Measurements from ENCODE around the gene PNLDC1.

Gene PNLDC1

DNA sequence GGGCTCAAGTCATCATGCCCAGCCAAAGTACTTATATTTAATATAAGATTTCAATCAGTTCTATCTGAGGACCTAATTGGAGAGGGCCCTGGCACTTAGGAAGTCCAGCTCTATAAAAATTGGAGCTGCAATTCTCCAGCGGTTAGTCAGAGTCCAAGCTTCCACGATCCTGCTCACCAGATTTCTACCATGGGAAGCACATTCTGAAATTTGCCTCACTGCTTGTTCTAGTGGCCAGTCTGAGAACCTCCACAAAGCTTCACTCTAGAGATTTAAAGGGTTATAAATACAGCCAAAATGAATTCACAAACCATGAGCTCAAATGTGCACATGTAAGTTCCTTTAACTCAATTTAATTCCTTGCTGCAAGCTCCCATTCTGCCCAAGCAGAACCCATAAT, 33.5 kb downstream of the PNLDC1 start:
- TF ChIP-seq CTCF (IDR thresholded peaks at IDR 0.05; ENCODE audit: low read length) (no peak), EZH2phosphoT487 (IDR thresholded peaks at IDR 0.05; ENCODE audit: low read length) (no peak), EZH2 (optimal IDR thresholded peaks at IDR 0.05; ENCODE audit: low read depth, low read length) (no peak)
- H2AFZ ChIP-seq (ENCODE audit: low read length): no peak overlapping the region
- no peak for DNase-seq
- H3F3A ChIP-seq (ENCODE audit: insufficient read depth, low read length): no peaks in the 10 kb centered on the region
- H4K20me1 ChIP-seq (ENCODE audit: insufficient read depth, low read length): no peaks in the 10 kb centered on the region
- H3K79me2 ChIP-seq (ENCODE audit: low read length): no peaks in the 10 kb centered on the region
- H3K36me3 ChIP-seq (replicated peaks; ENCODE audit: insufficient read depth, low read length): no peaks in the 10 kb centered on the region
- H3K9ac ChIP-seq (ENCODE audit: low read length): no peak overlapping the region
- H3K27me3 ChIP-seq (replicated peaks; ENCODE audit: insufficient read depth, low read length): no peaks in the 10 kb centered on the region
- H3K4me2 ChIP-seq (ENCODE audit: low read depth, low read length): no peak overlapping the region
- H3K4me3 ChIP-seq (ENCODE audit: low read length): no peak overlapping the region
- peaks cover 4% of the 10 kb centered on the region; the same call in 1 of the 2 replicates for H3K4me1 ChIP-seq (ENCODE audit: low read length)
- H3K9me2 ChIP-seq (replicated peaks; ENCODE audit: insufficient read depth, low read length): no peaks in the 10 kb centered on the region
- H3K27ac ChIP-seq (ENCODE audit: low read length): no peak overlapping the region
- H3K9me3 ChIP-seq (replicated peaks; ENCODE audit: insufficient read depth, low read length): no peaks in the 10 kb centered on the region

- Histone ChIP-seq H2AFZ (ENCODE audit: low read length) (no peak overlapping the region), H3K4me2 (ENCODE audit: low read depth, low read length) (no peak overlapping the region), H3F3A (ENCODE audit: insufficient read depth, low read length) (no peaks in the 10 kb centered on the region), H3K79me2 (ENCODE audit: low read length) (no peaks in the 10 kb centered on the region), H3K9ac (ENCODE audit: low read length) (no peak overlapping the region), H3K9me2 (replicated peaks; ENCODE audit: insufficient read depth, low read length) (no peaks in the 10 kb centered on the region), H3K4me1 (ENCODE audit: low read length) (peaks cover 4% of the 10 kb centered on the region; the same call in 1 of the 2 replicates), H3K27me3 (replicated peaks; ENCODE audit: insufficient read depth, low read length) (no peaks in the 10 kb centered on the region), H3K9me3 (replicated peaks; ENCODE audit: insufficient read depth, low read length) (no peaks in the 10 kb centered on the region), H4K20me1 (ENCODE audit: insufficient read depth, low read length) (no peaks in the 10 kb centered on the region), H3K27ac (ENCODE audit: low read length) (no peak overlapping the region), H3K4me3 (ENCODE audit: low read length) (no peak overlapping the region), H3K36me3 (replicated peaks; ENCODE audit: insufficient read depth, low read length) (no peaks in the 10 kb centered on the region)
- DNase-seq: no peak
- TF ChIP-seq CTCF (IDR thresholded peaks at IDR 0.05; ENCODE audit: low read length) (no peak), EZH2phosphoT487 (IDR thresholded peaks at IDR 0.05; ENCODE audit: low read length) (no peak), EZH2 (optimal IDR thresholded peaks at IDR 0.05; ENCODE audit: low read depth, low read length) (no peak)
Measured at GRCh38 chr6:159833997-159834603, 34.0 kb downstream of the PNLDC1 start.

DNA sequence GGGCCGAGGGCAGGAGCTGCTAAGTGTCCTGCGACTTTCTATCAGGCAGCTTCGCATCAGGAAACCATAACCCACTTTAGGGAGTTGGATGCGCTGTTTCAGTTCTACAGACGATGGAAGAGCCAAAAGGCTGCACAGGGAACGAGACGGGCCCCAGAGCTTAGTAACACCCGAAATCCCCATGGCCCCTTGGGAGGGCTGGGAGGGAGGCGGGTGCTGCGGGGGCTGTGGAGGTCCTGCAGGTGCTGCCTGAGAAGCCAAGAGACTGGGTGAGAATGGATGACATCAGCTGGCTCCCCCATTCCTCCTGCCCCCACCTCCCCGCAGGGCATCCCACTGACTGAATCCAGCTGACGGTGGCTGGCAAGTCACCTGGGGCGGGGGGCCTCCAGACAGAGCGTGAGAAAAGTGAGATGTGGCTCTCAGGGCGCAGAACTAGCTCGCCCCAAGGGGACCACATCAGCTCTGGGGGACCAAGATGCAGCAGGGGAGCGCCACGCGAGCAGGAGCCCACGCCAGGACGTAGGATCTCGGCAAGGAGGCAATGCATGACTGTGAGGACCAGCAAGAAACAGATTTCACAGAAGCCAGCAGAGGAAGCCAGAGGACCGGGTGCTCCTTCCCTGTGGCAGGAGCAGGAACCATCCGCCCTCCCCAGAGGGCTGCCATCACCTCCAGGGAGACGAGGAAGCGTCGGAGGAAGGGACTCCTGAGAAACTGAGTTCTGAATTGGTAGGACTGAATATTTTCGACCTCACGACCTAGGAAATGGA, 36.8 kb downstream of the PNLDC1 start:
- no peak overlapping the region for H3K4me3 ChIP-seq (ENCODE audit: low read length)
- H3K36me3 ChIP-seq (replicated peaks; ENCODE audit: insufficient read depth, low read length): no peaks in the 10 kb centered on the region
- H3K4me2 ChIP-seq (ENCODE audit: low read depth, low read length): no peak overlapping the region
- no peaks in the 10 kb centered on the region for H3K9me2 ChIP-seq (replicated peaks; ENCODE audit: insufficient read depth, low read length)
- H3K27me3 ChIP-seq (replicated peaks; ENCODE audit: insufficient read depth, low read length): no peaks in the 10 kb centered on the region
- TF ChIP-seq EZH2phosphoT487 (IDR thresholded peaks at IDR 0.05; ENCODE audit: low read length) (no peak), EZH2 (optimal IDR thresholded peaks at IDR 0.05; ENCODE audit: low read depth, low read length) (no peak), CTCF (IDR thresholded peaks at IDR 0.05; ENCODE audit: low read length) (no peak)
- H3K27ac ChIP-seq (ENCODE audit: low read length): no peak overlapping the region
- H3K79me2 ChIP-seq (ENCODE audit: low read length): no peaks in the 10 kb centered on the region
- no peak overlapping the region for H2AFZ ChIP-seq (ENCODE audit: low read length)
- H3F3A ChIP-seq (ENCODE audit: insufficient read depth, low read length): no peaks in the 10 kb centered on the region
- no peak for DNase-seq
- H4K20me1 ChIP-seq (ENCODE audit: insufficient read depth, low read length): no peaks in the 10 kb centered on the region
- no peaks in the 10 kb centered on the region for H3K4me1 ChIP-seq (ENCODE audit: low read length)
- no peak overlapping the region for H3K9ac ChIP-seq (ENCODE audit: low read length)
- H3K9me3 ChIP-seq (replicated peaks; ENCODE audit: insufficient read depth, low read length): no peaks in the 10 kb centered on the region

Measured in MM.1S (cell line).